HG02884 (cell line): ENCODE results near the gene BRD4.

Experiments
- ATAC-seq: cut with Tn5 transposase; IDR thresholded peaks from one replicate; pipeline ENCODE4 v1.9.1; 2021; ENCODE audit warnings: mild to moderate bottlenecking, moderate library complexity; ENCODE audit not compliant: unreplicated experiment

BRD4 gene

GRCh38 chr19:15250640-15250993 lies 81.7 kb downstream of the BRD4 start:
- ATAC-seq = no peak

GRCh38 chr19:15249972-15250639 lies 82.2 kb downstream of the BRD4 start:
- ATAC-seq = no peak

- no peak for ATAC-seq
Observed at GRCh38 chr19:15249528-15249874, 82.8 kb downstream of the BRD4 start.

- ATAC-seq = no peak
Observed at GRCh38 chr19:15248648-15249527, 83.5 kb downstream of the BRD4 start.

- no peak for ATAC-seq
Observed at GRCh38 chr19:15248106-15248505, 84.2 kb downstream of the BRD4 start.

- ATAC-seq = no peak
Observed at GRCh38 chr19:15247107-15248014, 85.0 kb downstream of the BRD4 start.

GRCh38 chr19:15246198-15246481 lies 86.2 kb downstream of the BRD4 start:
- no peak for ATAC-seq

GRCh38 chr19:15245370-15246197 lies 86.8 kb downstream of the BRD4 start:
- no peak for ATAC-seq

- no peak for ATAC-seq
Observed at GRCh38 chr19:15244808-15245207, 87.5 kb downstream of the BRD4 start.

- ATAC-seq = no peak
Observed at GRCh38 chr19:15244106-15244803, 88.1 kb downstream of the BRD4 start.

- no peak for ATAC-seq
Observed at GRCh38 chr19:15243236-15243957, 88.9 kb downstream of the BRD4 start.

GRCh38 chr19:15241259-15241910 lies 91.0 kb downstream of the BRD4 start:
- ATAC-seq = no peak

- ATAC-seq = no peak
Observed at GRCh38 chr19:15240515-15240914, 91.8 kb downstream of the BRD4 start.

GRCh38 chr19:15239337-15239949 lies 92.9 kb downstream of the BRD4 start:
- ATAC-seq = no peak

GRCh38 chr19:15238639-15239155 lies 93.6 kb downstream of the BRD4 start:
- ATAC-seq = no peak

- ATAC-seq = no peak
Observed at GRCh38 chr19:15237759-15238638, 94.3 kb downstream of the BRD4 start.

GRCh38 chr19:15236886-15237285 lies 95.5 kb downstream of the BRD4 start:
- ATAC-seq = no peak
